Stomach (tissue), 9 donors: Measurements from ENCODE around the gene ST6GALNAC3. TPM values are rescaled to one million over a fixed set of nuclear protein-coding genes. Genes with fewer than 3 reads are reported as not detected.

Experiments used
- DNase-seq, 2 donors: peaks; one replicate each; pipeline versions ENCODE4 v3.0.0 to v3.0.0-alpha.2; 2013 to 2019
- H3K27ac ChIP-seq, 5 donors: fragments of 200-600 bp in 4 of 5; sonication (generic) in 4 of 5; one replicate each; pipeline ENCODE4 v1.5.1; 2013 to 2019; ENCODE audit warnings: mild to moderate bottlenecking in 1 of 5, moderate library complexity in 1 of 5
- H3K27me3 ChIP-seq, 3 donors: fragments of 200-600 bp; sonication (generic); one replicate each; pipeline ENCODE4 v1.5.1; 2017 to 2019; ENCODE audit warnings: mixed run types in 1 of 3
- H3K36me3 ChIP-seq, 4 donors: fragments of 200-600 bp; sonication (generic); 1 replicate in 3 of 4; 2 replicates in 1 of 4; pipeline ENCODE4 v1.5.1; 2016 to 2019
- H3K4me1 ChIP-seq, 4 donors: fragments of 200-600 bp; sonication (generic); one replicate each; pipeline ENCODE4 v1.5.1; 2016 to 2019
- H3K4me3 ChIP-seq, 4 donors: fragments of 200-600 bp; sonication (generic) in 3 of 4; one replicate each; pipeline ENCODE4 v1.5.1; 2016 to 2019; ENCODE audit warnings: mild to moderate bottlenecking in 1 of 4
- H3K9me3 ChIP-seq, 4 donors: fragments of 200-600 bp; sonication (generic); one replicate each; pipeline ENCODE4 v1.5.1; 2016 to 2019
- CTCF ChIP-seq, 7 experiments: fragments of 450-650 bp in 4 of 7; fragments of 200-600 bp in 3 of 7; sonication (generic) in 3 of 7; IDR thresholded peaks; one replicate each; pipeline ENCODE4 v1.5.1; 2016 to 2019; ENCODE audit warnings: antibody characterized with exemption in 7 of 7, control low read depth in 2 of 7, mild to moderate bottlenecking in 1 of 7
- EP300 ChIP-seq: sonication (generic); formaldehyde crosslinking; IDR thresholded peaks from one replicate; pipeline ENCODE4 v1.6.1; 2017; ENCODE audit warnings: antibody characterized with exemption
- POLR2A ChIP-seq, 4 donors: fragments of 450-650 bp; IDR thresholded peaks; one replicate each; pipeline ENCODE4 v1.6.1; 2016; ENCODE audit warnings: antibody characterized with exemption in 4 of 4, control low read depth in 2 of 4, mild to moderate bottlenecking in 1 of 4, moderate library complexity in 1 of 4
- POLR2AphosphoS5 ChIP-seq, 3 donors: sonication (generic); formaldehyde crosslinking; IDR thresholded peaks; one replicate each; pipeline ENCODE4 v1.6.1; 2016; ENCODE audit warnings: antibody characterized with exemption in 3 of 3
- WGBS, 5 donors: extraction: QIAGEN DNeasy Blood & Tissue Kit in 3 of 5; methylation state at CpG; one replicate each; pipeline versions ENCODE4 v1.1.5 to v1.1.7; 2013 to 2018; 5-methylcytosine and 5-hydroxymethylcytosine counted together
- intact Hi-C: fragments of 100-400 bp; cut with DNase I; formaldehyde crosslinking; loops from one replicate; pipeline ENCODE4 v1.15.1; 2023; ENCODE audit warnings: low total_unique reads
- polyA plus RNA-seq, 3 donors: library from polyadenylated mRNA; stranded (reverse); fragments of 200-250 nt; gene quantifications; one replicate each; pipeline ENCODE4 v1.2.3, GENCODE V29; 2013
- total RNA-seq, 5 donors: library from RNA; depleted of rRNA; stranded (reverse); fragments of >200 nt; gene quantifications; one replicate each; pipeline versions ENCODE4 v1.1.0 to v1.2.3, GENCODE V29; 2014 to 2016
- donor health status: healthy with polysubstance abuse.
- donor health status: Bipolar disorder and iron deficiency.
- donor health status: healthy.

The ST6GALNAC3 gene
- total and polyA plus RNA-seq, 8 donors, result under 0.01 to 21.7 (median 1.2) TPM; not detected in 1

- no peaks in the 10 kb centered on the region for H3K4me1 ChIP-seq
- no peak overlapping the region for H3K27ac ChIP-seq
- no peaks in the 10 kb centered on the region for H3K9me3 ChIP-seq
- H3K27me3 ChIP-seq, result no peaks in the 10 kb centered on the region
- no peak for TF ChIP-seq POLR2A (IDR thresholded peaks at IDR 0.05)
- no peak for TF ChIP-seq POLR2AphosphoS5 (IDR thresholded peaks at IDR 0.05)
- intact Hi-C loops, result no loop called here
- H3K36me3 ChIP-seq, result no peaks in the 10 kb centered on the region
- WGBS, 5 donors, result 58 to 76% (median 67%) methylated on average over 1 of the region's 1 CpG
- no peak overlapping the region for H3K4me3 ChIP-seq
- no peak for DNase-seq
Measured at GRCh38 chr1:76680651-76681050, 606.1 kb downstream of the ST6GALNAC3 start.

- intact Hi-C loops, result no loop called here
- H3K36me3 ChIP-seq, result no peaks in the 10 kb centered on the region
- H3K27ac ChIP-seq, result no peak overlapping the region
- DNase-seq, result no peak
- TF ChIP-seq CTCF (IDR thresholded peaks at IDR 0.05) (no peak), EP300 (no peak), POLR2AphosphoS5 (IDR thresholded peaks at IDR 0.05) (no peak), POLR2A (IDR thresholded peaks at IDR 0.05) (no peak)
- H3K4me3 ChIP-seq, result no peak overlapping the region
- WGBS, 5 donors, result 67 to 90% (median 79%) methylated on average over 1 of the region's 1 CpG
- no peaks in the 10 kb centered on the region for H3K9me3 ChIP-seq
- H3K4me1 ChIP-seq, result no peaks in the 10 kb centered on the region
- H3K27me3 ChIP-seq, result no peaks in the 10 kb centered on the region
Measured at GRCh38 chr1:76682138-76682537, 607.6 kb downstream of the ST6GALNAC3 start.

Other genes with a start within 250 kb of the ST6GALNAC3 start
- not detected for gene ASB17, start 142.3 kb upstream of the ST6GALNAC3 start, total RNA-seq
- gene ASB17, start 142.3 kb upstream of the ST6GALNAC3 start, polyA plus RNA-seq, result not detected